HEK293 (cell line): ENCODE data around the gene OPA3.
A peak's percentile ranks its signal among the peaks of the same experiment; 100 is the strongest.

Experiments used
- ATF2 ChIP-seq: fragments of 450-650 bp; formaldehyde crosslinking; IDR thresholded peaks from 2 replicates; pipeline ENCODE4 v1.5.1; 2016; ENCODE audit warnings: missing biosample characterization, missing genetic modification characterization, low read depth
- BCL11A ChIP-seq: fragments of 450-650 bp; formaldehyde crosslinking; IDR thresholded peaks from 2 replicates; pipeline ENCODE4 v1.5.1; 2016; ENCODE audit warnings: low read depth, missing biosample characterization, missing genetic modification characterization
- CTCF ChIP-seq: fragments of 450-650 bp; formaldehyde crosslinking; IDR thresholded peaks from 2 replicates; pipeline ENCODE4 v1.5.1; 2016; ENCODE audit warnings: missing biosample characterization, missing genetic modification characterization
- KLF16 ChIP-seq: fragments of 450-650 bp; formaldehyde crosslinking; IDR thresholded peaks from 2 replicates; pipeline ENCODE4 v1.5.1; 2017; ENCODE audit warnings: missing biosample characterization, missing genetic modification characterization
- PRDM1 ChIP-seq: fragments of 450-650 bp; formaldehyde crosslinking; IDR thresholded peaks from 2 replicates; pipeline ENCODE4; 2016; ENCODE audit warnings: missing biosample characterization, missing genetic modification characterization
- SALL2 ChIP-seq: fragments of 450-650 bp; formaldehyde crosslinking; IDR thresholded peaks from 2 replicates; pipeline ENCODE4 v1.5.0; 2017; ENCODE audit warnings: missing biosample characterization, mild to moderate bottlenecking, missing genetic modification characterization, borderline replicate concordance
- ZBTB20 ChIP-seq: fragments of 450-650 bp; formaldehyde crosslinking; IDR thresholded peaks from 2 replicates; pipeline ENCODE4 v1.5.1; 2016; ENCODE audit warnings: missing biosample characterization, missing genetic modification characterization
- ZBTB26 ChIP-seq: fragments of 450-650 bp; formaldehyde crosslinking; optimal IDR thresholded peaks from 2 replicates; pipeline ENCODE3; 2016; ENCODE audit warnings: missing biosample characterization, mild to moderate bottlenecking, missing genetic modification characterization
- ZNF175 ChIP-seq: fragments of 450-650 bp; formaldehyde crosslinking; IDR thresholded peaks from 2 replicates; pipeline ENCODE4 v1.5.1; 2016; ENCODE audit warnings: missing biosample characterization, missing genetic modification characterization
- ZNF274 ChIP-seq, 2 experiments: fragments of 200-500 bp in 1 of 2; fragments of 450-650 bp in 1 of 2; sonication (Bioruptor generic) in 1 of 2; formaldehyde crosslinking in 1 of 2; IDR thresholded peaks; 2 replicates each; pipeline versions ENCODE4 v1.5.1 to v1.6.1; 2014 to 2016; ENCODE audit warnings: borderline replicate concordance in 1 of 2, inconsistent platforms in 1 of 2, low read length in 1 of 2, missing biosample characterization in 1 of 2, missing genetic modification characterization in 1 of 2
- ZNF501 ChIP-seq: fragments of 450-650 bp; formaldehyde crosslinking; IDR thresholded peaks from 2 replicates; pipeline ENCODE4 v1.5.1; 2016; ENCODE audit warnings: missing biosample characterization, missing genetic modification characterization
- ZNF549 ChIP-seq: fragments of 450-650 bp; IDR thresholded peaks from 2 replicates; pipeline ENCODE4 v1.5.1; 2018; ENCODE audit warnings: missing biosample characterization, missing genetic modification characterization, mild to moderate bottlenecking, inconsistent platforms, moderate library complexity
- ZNF629 ChIP-seq: fragments of 450-650 bp; formaldehyde crosslinking; IDR thresholded peaks from 2 replicates; pipeline ENCODE4 v1.5.1; 2017; ENCODE audit warnings: missing biosample characterization, missing genetic modification characterization

- peak; percentile 37 for TF ChIP-seq PRDM1 (tag by site-specific recombination)
- peak; percentile 37; the same call in 1 of the 2 replicates for TF ChIP-seq CTCF (tag by site-specific recombination)
- TF ChIP-seq ZNF629 (tag by site-specific recombination), result no peak
- peak; percentile 61; the same call in 1 of the 2 replicates for TF ChIP-seq ZBTB20
- TF ChIP-seq ZNF274 (IDR thresholded peaks at IDR 0.05; ENCODE audit: low read length), result no peak
- no peak for TF ChIP-seq ZNF274 (tag by site-specific recombination; IDR thresholded peaks at IDR 0.05; ENCODE audit: borderline replicate concordance)
- no peak for TF ChIP-seq SALL2 (tag by site-specific recombination)
- TF ChIP-seq BCL11A, result no peak
- no peak for TF ChIP-seq ZNF175
- TF ChIP-seq ZNF549 (tag by site-specific recombination), result no peak
- no peak for TF ChIP-seq ZNF501
- peak; percentile 64 for TF ChIP-seq ZBTB26 (tag by site-specific recombination)
- no peak for TF ChIP-seq ATF2
- peak; percentile 80 for TF ChIP-seq KLF16 (tag by site-specific recombination)
Observed at GRCh38 chr19:45506989-45507871, 77.4 kb downstream of the OPA3 start, which contains the start of gene VASP.
